Neutrophil (primary cell): ENCODE measurements around the gene GZMM.

ENCODE experiments used
- H3K27ac ChIP-seq: fragments of 200-600 bp; sonication (generic); 2 replicates; pipeline ENCODE4 v1.5.1; 2016; ENCODE audit warnings: mild to moderate bottlenecking, moderate library complexity
- H3K27me3 ChIP-seq: fragments of 200-600 bp; sonication (generic); 2 replicates; pipeline ENCODE4 v1.6.0; 2016; ENCODE audit warnings: mild to moderate bottlenecking
- H3K36me3 ChIP-seq: fragments of 200-600 bp; sonication (generic); 2 replicates; pipeline ENCODE4 v1.5.1; 2017
- H3K4me1 ChIP-seq, 2 experiments: fragments of 200-600 bp in 1 of 2; sonication (generic) in 1 of 2; 1 replicate in 1 of 2; 2 replicates in 1 of 2; pipeline versions ENCODE4 v1.5.1 to v1.6.1; 2013 to 2016; ENCODE audit warnings: low read depth in 1 of 2, low read length in 1 of 2, mild to moderate bottlenecking in 1 of 2, moderate library complexity in 1 of 2; ENCODE audit not compliant: control insufficient read depth in 1 of 2, insufficient read depth in 1 of 2
- H3K4me3 ChIP-seq, 2 experiments: fragments of 200-600 bp in 1 of 2; sonication (generic) in 1 of 2; 1 replicate in 1 of 2; 2 replicates in 1 of 2; pipeline ENCODE4 v1.5.1; 2013 to 2016; ENCODE audit warnings: low read depth in 1 of 2, low read length in 1 of 2, mild to moderate bottlenecking in 1 of 2, moderate library complexity in 1 of 2
- H3K9me3 ChIP-seq: fragments of 200-600 bp; sonication (generic); 2 replicates; pipeline ENCODE4 v1.5.1; 2016
- CTCF ChIP-seq: fragments of 200-600 bp; sonication (generic); IDR thresholded peaks from 2 replicates; pipeline ENCODE4 v1.5.1; 2016; ENCODE audit warnings: antibody characterized with exemption

Gene GZMM

GRCh38 chr19:540867-541637 lies 2.8 kb upstream of the GZMM start:
- no peak for TF ChIP-seq CTCF
- Histone ChIP-seq H3K27ac (no peak overlapping the region), H3K27me3 (peaks cover 19% of the 10 kb centered on the region), H3K9me3 (no peaks in the 10 kb centered on the region), H3K4me3 (no peak overlapping the region), H3K4me1 (no peaks in the 10 kb centered on the region), H3K36me3 (peaks cover 62% of the 10 kb centered on the region)

- TF ChIP-seq CTCF, result no peak
- Histone ChIP-seq H3K4me1 (no peaks in the 10 kb centered on the region), H3K9me3 (no peaks in the 10 kb centered on the region), H3K36me3 (peaks cover 56% of the 10 kb centered on the region), H3K27me3 (peaks cover 19% of the 10 kb centered on the region), H3K27ac (no peak overlapping the region), H3K4me3 (no peak overlapping the region)
Measured at GRCh38 chr19:541699-542098, 2.2 kb upstream of the GZMM start.

- peaks cover 51% of the 10 kb centered on the region for H3K36me3 ChIP-seq
- H3K4me1 ChIP-seq, result no peaks in the 10 kb centered on the region
- no peak for TF ChIP-seq CTCF
- H3K27me3 ChIP-seq, result peaks cover 19% of the 10 kb centered on the region
- no peak overlapping the region for H3K27ac ChIP-seq
- no peaks in the 10 kb centered on the region for H3K9me3 ChIP-seq
- no peak overlapping the region for H3K4me3 ChIP-seq
Measured at GRCh38 chr19:542173-542866, 1.5 kb upstream of the GZMM start.

GRCh38 chr19:547117-547516 lies 3.3 kb downstream of the GZMM start:
- H3K36me3 ChIP-seq, result peaks cover 13% of the 10 kb centered on the region
- no peak for TF ChIP-seq CTCF
- peaks cover 3 to 5% of the 10 kb centered on the region in 2 experiments for H3K4me1 ChIP-seq
- no peaks in the 10 kb centered on the region for H3K9me3 ChIP-seq
- H3K27ac ChIP-seq, result no peak overlapping the region
- no peak overlapping the region for H3K4me3 ChIP-seq
- H3K27me3 ChIP-seq, result peaks cover 19% of the 10 kb centered on the region

- no peak for TF ChIP-seq CTCF
- H3K4me1 ChIP-seq, result peaks cover 3 to 5% of the 10 kb centered on the region in 2 experiments
- H3K4me3 ChIP-seq, result no peak overlapping the region
- no peaks in the 10 kb centered on the region for H3K9me3 ChIP-seq
- H3K27ac ChIP-seq, result no peak overlapping the region
- peaks cover 4% of the 10 kb centered on the region for H3K36me3 ChIP-seq
- peaks cover 19% of the 10 kb centered on the region for H3K27me3 ChIP-seq
Measured at GRCh38 chr19:547836-548720, 4.2 kb downstream of the GZMM start.
